Mammary epithelial cell (primary cell): ENCODE results near the gene LBH.

Experiments
- EZH2 ChIP-seq: IDR thresholded peaks from 2 replicates; pipeline ENCODE4 v1.6.1; 2012; ENCODE audit warnings: low read length, inconsistent platforms, borderline replicate concordance
- TF ChIP-seq, protein P1 (sequence below), 2 donors: IDR thresholded peaks in 1 of 2; conservative IDR thresholded peaks in 1 of 2; 2 replicates each; pipeline ENCODE4 v1.5.1; 2011 to 2012; ENCODE audit warnings: inconsistent platforms in 2 of 2, low read length in 2 of 2, mild to moderate bottlenecking in 2 of 2, control low read depth in 1 of 2, low read depth in 1 of 2; ENCODE audit not compliant: insufficient read depth in 1 of 2; ENCODE audit errors: extremely low read depth in 1 of 2

DNA sequence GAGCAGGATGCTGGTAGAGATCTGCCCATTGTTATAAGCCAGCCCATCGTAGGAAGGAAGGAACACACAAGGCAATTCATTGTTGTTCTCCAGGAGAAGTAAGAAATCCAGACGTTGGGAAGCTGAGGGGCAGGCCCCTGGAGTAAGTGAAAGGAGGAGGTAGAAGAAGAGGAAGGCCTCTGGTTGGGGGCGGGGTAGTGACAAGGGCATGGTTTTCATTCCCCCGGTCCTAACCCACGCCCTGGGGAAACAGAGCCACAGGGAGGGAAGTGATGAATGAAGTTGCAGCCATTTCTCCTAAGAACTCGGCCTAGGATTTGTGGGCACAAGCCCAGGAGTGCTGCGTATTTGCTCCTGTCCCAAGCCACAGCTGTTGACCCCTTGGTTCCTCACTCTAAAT lies 18.0 kb downstream of the LBH start:
- TF ChIP-seq, protein P1, sequence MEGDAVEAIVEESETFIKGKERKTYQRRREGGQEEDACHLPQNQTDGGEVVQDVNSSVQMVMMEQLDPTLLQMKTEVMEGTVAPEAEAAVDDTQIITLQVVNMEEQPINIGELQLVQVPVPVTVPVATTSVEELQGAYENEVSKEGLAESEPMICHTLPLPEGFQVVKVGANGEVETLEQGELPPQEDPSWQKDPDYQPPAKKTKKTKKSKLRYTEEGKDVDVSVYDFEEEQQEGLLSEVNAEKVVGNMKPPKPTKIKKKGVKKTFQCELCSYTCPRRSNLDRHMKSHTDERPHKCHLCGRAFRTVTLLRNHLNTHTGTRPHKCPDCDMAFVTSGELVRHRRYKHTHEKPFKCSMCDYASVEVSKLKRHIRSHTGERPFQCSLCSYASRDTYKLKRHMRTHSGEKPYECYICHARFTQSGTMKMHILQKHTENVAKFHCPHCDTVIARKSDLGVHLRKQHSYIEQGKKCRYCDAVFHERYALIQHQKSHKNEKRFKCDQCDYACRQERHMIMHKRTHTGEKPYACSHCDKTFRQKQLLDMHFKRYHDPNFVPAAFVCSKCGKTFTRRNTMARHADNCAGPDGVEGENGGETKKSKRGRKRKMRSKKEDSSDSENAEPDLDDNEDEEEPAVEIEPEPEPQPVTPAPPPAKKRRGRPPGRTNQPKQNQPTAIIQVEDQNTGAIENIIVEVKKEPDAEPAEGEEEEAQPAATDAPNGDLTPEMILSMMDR (conservative IDR thresholded peaks at IDR 0.05 in 1 of 2, IDR thresholded peaks at IDR 0.05 in 1 of 2; ENCODE audit: extremely low read depth in 1 of 2, insufficient read depth in 1 of 2, low read depth in 1 of 2, low read length in 2 of 2) = no peak
- TF ChIP-seq EZH2 = no peak
